DMS53 treated with DMSO at 0.1 percent for 48 hours (cell line): ENCODE results near the gene GAL3ST2.

Experiments
- DNase-seq: peaks from one replicate; lab custom pipeline; 2025; ENCODE audit not compliant: unreplicated experiment; lab: John Stamatoyannopoulos, UW

Gene GAL3ST2

GRCh38 chr2:241842620-241843211 lies 66.1 kb downstream of the GAL3ST2 start:
- no peak for DNase-seq

DNA sequence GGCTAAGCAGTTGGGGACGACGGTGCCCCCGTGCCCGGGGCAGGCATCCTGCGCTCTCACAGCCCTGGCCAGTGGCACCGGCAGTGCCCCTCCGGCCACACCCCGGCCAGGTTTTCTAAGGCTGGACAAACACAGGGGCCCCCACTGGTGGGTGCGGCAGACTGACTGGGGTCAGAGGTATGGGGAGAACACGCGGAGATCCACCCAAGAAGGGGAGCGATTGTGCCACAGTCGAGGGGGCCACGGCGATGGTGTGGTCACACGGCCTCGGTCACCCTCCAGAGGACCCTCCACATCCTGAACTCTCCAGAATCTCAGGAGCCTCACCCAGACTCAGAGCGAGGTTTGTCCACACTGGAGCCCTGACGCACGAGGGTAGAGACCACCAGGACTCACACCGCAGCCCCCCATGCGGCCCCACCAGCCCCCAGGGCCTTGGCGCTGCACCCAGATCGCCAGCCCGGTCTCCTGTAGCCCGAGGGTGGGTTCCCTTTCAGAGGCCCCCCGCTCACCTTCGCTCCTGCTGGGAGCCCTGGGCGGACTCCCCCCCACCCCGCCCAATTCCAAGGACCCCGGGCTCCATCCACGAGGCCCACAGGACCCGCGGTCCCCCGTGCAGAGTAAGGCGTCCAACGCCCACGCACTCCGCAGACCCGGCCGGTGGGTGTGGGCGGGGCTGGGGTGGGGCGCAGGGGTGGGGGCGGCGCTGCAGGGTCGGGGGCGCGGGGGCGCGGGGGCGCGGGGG lies 66.9 kb downstream of the GAL3ST2 start:
- no peak for DNase-seq

DNA sequence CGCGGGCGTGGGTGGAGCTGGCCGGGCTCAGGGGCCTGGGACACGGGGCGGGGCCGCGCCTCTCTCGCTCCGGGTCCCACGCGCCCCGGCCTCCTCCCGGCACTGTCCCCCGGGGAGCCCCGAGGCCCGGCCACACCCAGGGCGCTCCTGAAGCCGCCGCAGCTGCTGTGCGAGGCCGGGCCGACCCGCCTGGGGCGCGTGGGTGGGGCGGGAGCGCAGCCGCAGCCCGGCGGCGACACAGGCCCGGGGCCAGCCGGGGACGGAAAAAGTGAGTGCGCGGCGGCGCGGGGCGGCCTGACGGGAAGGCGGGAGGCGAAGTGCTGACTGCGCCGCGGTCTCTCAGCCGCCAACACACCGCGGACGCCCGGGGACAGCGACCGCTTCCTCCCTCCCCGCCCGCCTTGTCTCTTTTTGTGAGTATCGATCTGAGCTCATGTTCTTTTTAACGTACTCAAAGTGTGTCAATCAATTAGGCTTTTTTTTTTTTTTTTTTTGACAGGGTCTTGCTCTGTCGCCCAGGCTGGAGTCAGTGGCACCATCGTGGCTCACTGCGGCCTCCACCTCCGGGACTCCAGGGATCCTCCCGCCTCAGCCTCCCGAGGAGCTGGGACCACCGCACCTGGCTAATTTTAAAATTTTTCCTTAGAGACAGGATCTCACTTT lies 67.6 kb downstream of the GAL3ST2 start:
- no peak for DNase-seq

DNA sequence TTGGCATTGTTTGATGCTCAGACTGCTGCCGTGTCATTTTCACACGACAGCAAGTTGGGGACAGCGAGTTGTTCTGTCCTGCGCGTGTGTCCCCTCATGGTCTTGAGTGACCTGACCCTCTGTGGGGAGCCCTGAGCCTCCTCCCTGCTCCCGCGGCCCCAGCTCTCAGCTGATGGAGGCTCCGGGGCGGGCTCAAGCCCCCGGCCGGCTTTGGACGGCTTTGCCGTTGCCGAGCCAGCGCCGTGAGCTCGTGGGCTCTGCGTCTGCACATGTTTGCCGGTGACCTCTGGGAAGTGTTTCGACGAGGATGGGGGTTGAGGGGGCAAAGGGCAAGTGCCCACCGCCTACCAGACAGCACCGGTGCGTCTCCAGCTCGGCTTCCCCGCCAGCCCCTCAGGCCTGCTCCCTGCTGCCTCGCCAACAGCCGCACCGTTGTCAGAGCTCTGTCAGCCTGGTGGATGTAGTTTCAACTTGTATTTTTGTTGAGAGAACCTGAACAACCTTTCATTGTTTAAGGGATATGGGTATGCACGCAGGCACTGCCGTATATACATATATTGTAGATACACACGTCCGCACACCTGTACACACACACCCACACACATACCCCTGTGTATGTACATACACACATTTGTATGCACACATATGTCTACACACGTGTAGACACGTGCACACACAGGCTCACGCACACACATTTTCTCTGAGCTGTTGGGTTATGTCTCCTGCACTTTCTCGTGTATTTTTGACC lies 68.4 kb downstream of the GAL3ST2 start:
- DNase-seq: no peak

- DNase-seq: no peak
Measured at GRCh38 chr2:241846406-241846805, 69.8 kb downstream of the GAL3ST2 start.

GRCh38 chr2:241848761-241849615 lies 72.4 kb downstream of the GAL3ST2 start:
- DNase-seq: no peak

- DNase-seq: no peak
Measured at GRCh38 chr2:241849616-241850543, 73.3 kb downstream of the GAL3ST2 start.

- no peak for DNase-seq
Measured at GRCh38 chr2:241850544-241851324, 74.1 kb downstream of the GAL3ST2 start.

- DNase-seq: no peak
Measured at GRCh38 chr2:241851325-241852115, 74.9 kb downstream of the GAL3ST2 start.

DNA sequence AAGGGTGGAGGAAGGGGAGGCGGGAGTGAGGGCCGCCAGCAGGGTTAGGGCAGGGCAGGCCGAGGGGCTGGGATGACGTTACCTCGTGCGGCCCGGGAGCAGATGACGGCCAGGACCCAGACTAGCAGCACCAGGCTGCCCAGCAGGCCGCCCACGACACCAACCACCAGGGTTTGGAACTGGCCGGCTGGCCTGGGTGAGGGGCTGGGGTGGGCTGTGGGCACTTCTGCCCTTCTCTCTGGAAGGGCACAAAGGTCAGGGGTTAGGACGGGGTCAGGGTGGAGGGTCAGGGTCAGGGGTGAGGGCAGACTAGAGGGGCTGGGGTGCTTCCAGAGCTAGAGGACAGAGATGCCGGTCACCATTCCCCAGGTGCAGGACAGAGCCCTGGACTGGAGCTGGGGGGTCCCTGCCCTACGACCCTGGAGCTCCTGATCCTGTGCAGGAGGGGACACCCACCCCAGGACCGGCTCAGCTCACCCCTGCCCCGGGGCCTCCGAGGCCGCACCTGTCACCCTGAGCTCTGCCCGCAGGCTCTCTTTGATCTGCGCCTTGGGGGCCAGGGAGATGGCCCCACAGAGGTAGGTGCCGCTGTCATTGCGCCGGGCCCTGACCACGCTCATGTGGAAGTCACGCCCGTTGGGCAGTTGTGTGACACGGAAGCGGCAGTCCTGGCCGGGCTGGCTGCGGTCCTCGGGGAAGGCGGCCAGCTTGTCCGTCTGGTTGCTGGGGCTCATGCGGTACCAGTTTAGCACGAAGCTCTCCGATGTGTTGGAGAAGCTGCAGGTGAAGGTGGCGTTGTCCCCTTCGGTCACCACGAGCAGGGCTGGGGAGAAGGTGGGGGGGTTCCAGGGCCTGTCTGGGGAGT lies 75.7 kb downstream of the GAL3ST2 start:
- no peak for DNase-seq

GRCh38 chr2:241852981-241853631 lies 76.5 kb downstream of the GAL3ST2 start:
- DNase-seq: no peak
